IPS-20b (cell line): ENCODE data around the gene KNDC1.

Experiments used
- H3K27ac ChIP-seq: one replicate; pipeline ENCODE4 v1.5.1; 2013; ENCODE audit warnings: low read length
- H3K27me3 ChIP-seq: 2 replicates; pipeline ENCODE4 v1.6.1; 2013; ENCODE audit warnings: mild to moderate bottlenecking, low read length, inconsistent platforms; ENCODE audit not compliant: insufficient read depth
- H3K36me3 ChIP-seq: 2 replicates; pipeline ENCODE4 v1.6.1; 2013; ENCODE audit warnings: low read depth, mild to moderate bottlenecking, inconsistent platforms, low read length, moderate library complexity; ENCODE audit not compliant: insufficient read depth
- H3K4me1 ChIP-seq: 2 replicates; pipeline ENCODE4 v1.6.1; 2013; ENCODE audit warnings: mild to moderate bottlenecking, control low read depth, inconsistent platforms, low read length, moderate library complexity; ENCODE audit not compliant: insufficient read depth
- H3K4me3 ChIP-seq: 2 replicates; pipeline ENCODE4 v1.5.1; 2013; ENCODE audit warnings: mild to moderate bottlenecking, low read length, inconsistent platforms
- H3K9ac ChIP-seq: 2 replicates; pipeline ENCODE4 v1.6.1; 2013; ENCODE audit warnings: low read depth, mild to moderate bottlenecking, inconsistent platforms, low read length, moderate library complexity
- H3K9me3 ChIP-seq: 2 replicates; pipeline ENCODE4 v1.6.1; 2013; ENCODE audit warnings: mild to moderate bottlenecking, low read depth, low read length, inconsistent platforms; ENCODE audit not compliant: insufficient read depth

KNDC1 gene

GRCh38 chr10:133211959-133212852, 52.2 kb downstream of the KNDC1 start:
- H3K4me3 ChIP-seq, result no peak overlapping the region
- no peaks in the 10 kb centered on the region for H3K9me3 ChIP-seq
- H3K9ac ChIP-seq, result no peak overlapping the region
- no peaks in the 10 kb centered on the region for H3K36me3 ChIP-seq
- no peak overlapping the region for H3K27ac ChIP-seq
- H3K27me3 ChIP-seq, result no peaks in the 10 kb centered on the region
- no peaks in the 10 kb centered on the region for H3K4me1 ChIP-seq

- Histone ChIP-seq H3K27ac (no peak overlapping the region), H3K9me3 (no peaks in the 10 kb centered on the region), H3K4me1 (no peaks in the 10 kb centered on the region), H3K27me3 (no peaks in the 10 kb centered on the region), H3K4me3 (no peak overlapping the region), H3K9ac (no peak overlapping the region), H3K36me3 (no peaks in the 10 kb centered on the region)
Measured at GRCh38 chr10:133212853-133213494, 53.0 kb downstream of the KNDC1 start.

GRCh38 chr10:133213641-133214467, 53.8 kb downstream of the KNDC1 start:
- H3K27me3 ChIP-seq, result no peaks in the 10 kb centered on the region
- H3K9ac ChIP-seq, result no peak overlapping the region
- no peaks in the 10 kb centered on the region for H3K4me1 ChIP-seq

GRCh38 chr10:133214468-133215410, 54.7 kb downstream of the KNDC1 start:
- Histone ChIP-seq H3K4me3 (no peak overlapping the region), H3K4me1 (no peaks in the 10 kb centered on the region), H3K27ac (no peak overlapping the region), H3K27me3 (no peaks in the 10 kb centered on the region), H3K36me3 (no peaks in the 10 kb centered on the region), H3K9me3 (no peaks in the 10 kb centered on the region), H3K9ac (no peak overlapping the region)

More at GRCh38 chr10:133213641-133214467, 53.8 kb downstream of the KNDC1 start:
- no peak overlapping the region for H3K27ac ChIP-seq
- no peaks in the 10 kb centered on the region for H3K9me3 ChIP-seq
- H3K36me3 ChIP-seq, result no peaks in the 10 kb centered on the region
- no peak overlapping the region for H3K4me3 ChIP-seq

- Histone ChIP-seq H3K9ac (no peak overlapping the region), H3K36me3 (no peaks in the 10 kb centered on the region), H3K27ac (no peak overlapping the region), H3K4me3 (no peak overlapping the region), H3K9me3 (no peaks in the 10 kb centered on the region), H3K27me3 (no peaks in the 10 kb centered on the region), H3K4me1 (no peaks in the 10 kb centered on the region)
Measured at GRCh38 chr10:133215586-133215985, 55.6 kb downstream of the KNDC1 start.

- Histone ChIP-seq H3K27ac (no peak overlapping the region), H3K9me3 (no peaks in the 10 kb centered on the region), H3K36me3 (no peaks in the 10 kb centered on the region), H3K9ac (no peak overlapping the region), H3K4me1 (no peaks in the 10 kb centered on the region), H3K27me3 (no peaks in the 10 kb centered on the region), H3K4me3 (no peak overlapping the region)
Measured at GRCh38 chr10:133216776-133217175, 56.8 kb downstream of the KNDC1 start.

GRCh38 chr10:133217800-133218589, 58.0 kb downstream of the KNDC1 start:
- Histone ChIP-seq H3K27me3 (no peaks in the 10 kb centered on the region), H3K4me1 (no peaks in the 10 kb centered on the region), H3K27ac (no peak overlapping the region), H3K9ac (no peak overlapping the region), H3K9me3 (no peaks in the 10 kb centered on the region), H3K4me3 (no peak overlapping the region), H3K36me3 (no peaks in the 10 kb centered on the region)

GRCh38 chr10:133218891-133219290, 58.9 kb downstream of the KNDC1 start:
- Histone ChIP-seq H3K36me3 (no peaks in the 10 kb centered on the region), H3K4me1 (no peaks in the 10 kb centered on the region), H3K9ac (no peak overlapping the region), H3K27ac (no peak overlapping the region), H3K4me3 (no peak overlapping the region), H3K27me3 (no peaks in the 10 kb centered on the region), H3K9me3 (no peaks in the 10 kb centered on the region)

- H3K27me3 ChIP-seq, result no peaks in the 10 kb centered on the region
- no peaks in the 10 kb centered on the region for H3K36me3 ChIP-seq
- no peak overlapping the region for H3K9ac ChIP-seq
- peak overlapping the region; percentile 42; the same call in 1 of the 2 replicates for H3K4me3 ChIP-seq
- no peaks in the 10 kb centered on the region for H3K9me3 ChIP-seq
- H3K4me1 ChIP-seq, result no peaks in the 10 kb centered on the region
- no peak overlapping the region for H3K27ac ChIP-seq
Measured at GRCh38 chr10:133219782-133220181, 59.8 kb downstream of the KNDC1 start.

GRCh38 chr10:133221331-133221730, 61.3 kb downstream of the KNDC1 start:
- Histone ChIP-seq H3K4me3 (no peak overlapping the region), H3K4me1 (no peaks in the 10 kb centered on the region), H3K9me3 (no peaks in the 10 kb centered on the region), H3K36me3 (no peaks in the 10 kb centered on the region), H3K9ac (no peak overlapping the region), H3K27ac (no peak overlapping the region), H3K27me3 (no peaks in the 10 kb centered on the region; the same call in 1 of the 2 replicates)
